Activated T-cell treated with anti-CD3 and anti-CD28 coated beads, Interleukin-2, amount 50 U/mL, for 24 hours (primary cell): ENCODE results near the gene TPD52L2.
A peak's percentile ranks its signal among the peaks of the same experiment; 100 is the strongest.
"Not testable (repeated sequence)": the region's sequence is repeated elsewhere in the genome, so short reads cannot be mapped to it uniquely, and the experiment has no call there.

Experiments
- DNase-seq: peaks from one replicate; pipeline ENCODE4 v3.0.0-alpha.2; 2020
- H3K27ac Mint-ChIP-seq: 2 replicates; pipeline ENCODE4 v1.8.0; 2020; ENCODE audit warnings: mild to moderate bottlenecking, mixed read lengths
- H3K27me3 Mint-ChIP-seq: 2 replicates; pipeline ENCODE4 v1.8.0; 2020; ENCODE audit warnings: mixed read lengths
- H3K36me3 Mint-ChIP-seq: 2 replicates; pipeline ENCODE4 v1.8.0; 2020; ENCODE audit warnings: low read depth, mixed read lengths
- H3K4me1 Mint-ChIP-seq: 2 replicates; pipeline ENCODE4 v1.8.0; 2020; ENCODE audit warnings: low read depth, mixed read lengths
- H3K4me3 Mint-ChIP-seq: 2 replicates; pipeline ENCODE4 v1.8.0; 2020; ENCODE audit warnings: mild to moderate bottlenecking, moderate library complexity, mixed read lengths
- H3K9me3 Mint-ChIP-seq: 2 replicates; pipeline ENCODE4 v1.8.0; 2020; ENCODE audit warnings: mixed read lengths

Gene TPD52L2

GRCh38 chr20:63857764-63858392 lies 7.2 kb upstream of the TPD52L2 start:
- Mint-ChIP-seq H3K4me1 (peaks cover 23% of the 10 kb centered on the region), H3K27me3 (peaks cover 4% of the 10 kb centered on the region), H3K9me3 (no peaks in the 10 kb centered on the region), H3K36me3 (peaks cover 14% of the 10 kb centered on the region), H3K4me3 (no peak overlapping the region), H3K27ac (no peak overlapping the region)
- no peak for DNase-seq

GRCh38 chr20:63858393-63859165 lies 6.5 kb upstream of the TPD52L2 start:
- Mint-ChIP-seq H3K36me3 (peaks cover 21% of the 10 kb centered on the region), H3K9me3 (no peaks in the 10 kb centered on the region), H3K27me3 (peaks cover under 1% of the 10 kb centered on the region), H3K4me1 (peaks cover 30% of the 10 kb centered on the region), H3K4me3 (peak overlapping the region; percentile 8), H3K27ac (peak overlapping the region; percentile 79)
- no peak for DNase-seq

GRCh38 chr20:63859166-63859699 lies 5.8 kb upstream of the TPD52L2 start:
- no peaks in the 10 kb centered on the region for H3K9me3 Mint-ChIP-seq
- H3K4me1 Mint-ChIP-seq = peaks cover 34% of the 10 kb centered on the region
- H3K27me3 Mint-ChIP-seq = no peaks in the 10 kb centered on the region
- peak overlapping the region; percentile 79 for H3K27ac Mint-ChIP-seq
- peaks cover 27% of the 10 kb centered on the region for H3K36me3 Mint-ChIP-seq
- H3K4me3 Mint-ChIP-seq = no peak overlapping the region
- no peak for DNase-seq

GRCh38 chr20:63860325-63861051 lies 4.6 kb upstream of the TPD52L2 start:
- H3K36me3 Mint-ChIP-seq = peaks cover 35% of the 10 kb centered on the region
- H3K4me1 Mint-ChIP-seq = peaks cover 34% of the 10 kb centered on the region
- no peak overlapping the region for H3K27ac Mint-ChIP-seq
- DNase-seq = no peak
- no peaks in the 10 kb centered on the region for H3K27me3 Mint-ChIP-seq
- no peaks in the 10 kb centered on the region for H3K9me3 Mint-ChIP-seq
- no peak overlapping the region for H3K4me3 Mint-ChIP-seq

GRCh38 chr20:63861365-63861934 lies 3.6 kb upstream of the TPD52L2 start, which contains the start of gene ABHD16B:
ABHD16B (plus strand) TSS chr20:63861498; CDS start chr20:63861541, 43 bp downstream.
- H3K27ac Mint-ChIP-seq = no peak within 1 kb of the TSS
- peaks cover 44% of the 10 kb centered on the region for H3K36me3 Mint-ChIP-seq
- no peaks in the 10 kb centered on the region for H3K9me3 Mint-ChIP-seq
- no peaks in the 10 kb centered on the region for H3K27me3 Mint-ChIP-seq
- no peak for DNase-seq
- peaks cover 41% of the 10 kb centered on the region for H3K4me1 Mint-ChIP-seq
- no peak within 1 kb of the TSS for H3K4me3 Mint-ChIP-seq

GRCh38 chr20:63861981-63862901 lies 2.8 kb upstream of the TPD52L2 start:
- no peak for DNase-seq
- Mint-ChIP-seq H3K27ac (no peak overlapping the region), H3K36me3 (peaks cover 44% of the 10 kb centered on the region), H3K9me3 (no peaks in the 10 kb centered on the region), H3K27me3 (no peaks in the 10 kb centered on the region), H3K4me1 (peaks cover 40% of the 10 kb centered on the region), H3K4me3 (no peak overlapping the region)

- Mint-ChIP-seq H3K4me3 (peak overlapping the region; percentile 94), H3K9me3 (no peaks in the 10 kb centered on the region), H3K27ac (peak overlapping the region; percentile 94), H3K36me3 (peaks cover 52% of the 10 kb centered on the region), H3K27me3 (no peaks in the 10 kb centered on the region), H3K4me1 (peaks cover 39% of the 10 kb centered on the region)
- no peak for DNase-seq
Observed at GRCh38 chr20:63863021-63863797, 1.9 kb upstream of the TPD52L2 start.

GRCh38 chr20:63863798-63864544 lies 1.1 kb upstream of the TPD52L2 start:
- Mint-ChIP-seq H3K4me1 (peaks cover 34% of the 10 kb centered on the region), H3K27ac (peak overlapping the region; percentile 94), H3K4me3 (peak overlapping the region; percentile 94), H3K9me3 (no peaks in the 10 kb centered on the region), H3K27me3 (no peaks in the 10 kb centered on the region), H3K36me3 (peaks cover 59% of the 10 kb centered on the region)
- peak; percentile 80 for DNase-seq

- Mint-ChIP-seq H3K9me3 (no peaks in the 10 kb centered on the region), H3K27me3 (no peaks in the 10 kb centered on the region), H3K4me3 (peak overlapping the region; percentile 94), H3K27ac (peak overlapping the region; percentile 94), H3K4me1 (peaks cover 28% of the 10 kb centered on the region), H3K36me3 (peaks cover 65% of the 10 kb centered on the region)
- DNase-seq = no peak
Observed at GRCh38 chr20:63864545-63864977, 509 bp upstream of the TPD52L2 start.

- H3K4me3 Mint-ChIP-seq = peak overlapping the region; percentile 33
- H3K36me3 Mint-ChIP-seq = peaks cover 76% of the 10 kb centered on the region
Observed at GRCh38 chr20:63867042-63867441, 2.0 kb downstream of the TPD52L2 start.

GRCh38 chr20:63868264-63868663 lies 3.2 kb downstream of the TPD52L2 start:
- no peak for DNase-seq
- Mint-ChIP-seq H3K36me3 (peaks cover 82% of the 10 kb centered on the region), H3K27me3 (no peaks in the 10 kb centered on the region), H3K4me1 (peaks cover 32% of the 10 kb centered on the region), H3K9me3 (no peaks in the 10 kb centered on the region), H3K27ac (peak overlapping the region; percentile 53), H3K4me3 (no peak overlapping the region)

More at GRCh38 chr20:63867042-63867441, 2.0 kb downstream of the TPD52L2 start:
- DNase-seq, H3K27me3 Mint-ChIP-seq, H3K9me3 Mint-ChIP-seq, H3K27ac Mint-ChIP-seq: not testable (repeated sequence)
- peaks cover 29% of the 10 kb centered on the region for H3K4me1 Mint-ChIP-seq

GRCh38 chr20:63873477-63873971 lies 8.5 kb downstream of the TPD52L2 start:
- H3K36me3 Mint-ChIP-seq = peaks cover 95% of the 10 kb centered on the region
- DNase-seq = peak; percentile 62
- H3K27ac Mint-ChIP-seq = peak overlapping the region; percentile 93
- peaks cover 20% of the 10 kb centered on the region for H3K4me1 Mint-ChIP-seq
- H3K27me3 Mint-ChIP-seq = no peaks in the 10 kb centered on the region
- H3K9me3 Mint-ChIP-seq = no peaks in the 10 kb centered on the region
- H3K4me3 Mint-ChIP-seq = peak overlapping the region; percentile 51
